Endometrial microvascular endothelial cells (primary cell): Measurements from ENCODE around the gene SMG7. TPM values are rescaled to one million over a fixed set of nuclear protein-coding genes. Genes with fewer than 3 reads are reported as not detected.

ENCODE experiments used
- in situ Hi-C: cut with HindIII; loops from 2 replicates; pipeline ENCODE4 v1.10.0; 2017; ENCODE audit warnings: low sequenced_read_pairs, low pct_unique_long_range_greater_than_20kb; ENCODE audit errors: inconsistent ontology term
- total RNA-seq: library from RNA; depleted of rRNA; stranded (reverse); fragments of >200 nt; gene quantifications from one replicate; pipeline ENCODE4 v1.2.3, GENCODE V29; 2015; ENCODE audit errors: inconsistent ontology term

Gene SMG7
- total RNA-seq, 1 donor from 2014 or later = 28.7 TPM

- in situ Hi-C loops = no loop called here
Observed at GRCh38 chr1:183600136-183600535, 127.8 kb downstream of the SMG7 start.

GRCh38 chr1:183600634-183601033 lies 128.3 kb downstream of the SMG7 start:
- in situ Hi-C loops = no loop called here

GRCh38 chr1:183602510-183602909 lies 130.2 kb downstream of the SMG7 start:
- in situ Hi-C loops = no loop called here

Other genes starting within 250 kb of the SMG7 start
- gene NMNAT2, start 54.1 kb upstream of the SMG7 start, total RNA-seq = 0.19 TPM
- gene NCF2, start 118.0 kb downstream of the SMG7 start, total RNA-seq = not detected
- 269 TPM for gene ARPC5, start 163.3 kb downstream of the SMG7 start, total RNA-seq
- gene APOBEC4, start 180.8 kb downstream of the SMG7 start, total RNA-seq = not detected